Neural progenitor cell (in vitro differentiated cells): Measurements from ENCODE around the gene MATN4.

ENCODE experiments used
- CTCF ChIP-seq: fragments of 200-600 bp; sonication (generic); IDR thresholded peaks from 2 replicates; pipeline ENCODE4 v1.5.1; 2017; ENCODE audit warnings: antibody characterized with exemption, mild to moderate bottlenecking
- EZH2 ChIP-seq: fragments of 200-600 bp; sonication (generic); IDR thresholded peaks from 2 replicates; pipeline ENCODE4 v1.6.1; 2017; ENCODE audit warnings: antibody characterized with exemption, mild to moderate bottlenecking, moderate library complexity
- EZH2phosphoT487 ChIP-seq: fragments of 200-600 bp; sonication (generic); IDR thresholded peaks from 2 replicates; pipeline ENCODE4 v1.6.1; 2017; ENCODE audit warnings: antibody characterized with exemption

DNA sequence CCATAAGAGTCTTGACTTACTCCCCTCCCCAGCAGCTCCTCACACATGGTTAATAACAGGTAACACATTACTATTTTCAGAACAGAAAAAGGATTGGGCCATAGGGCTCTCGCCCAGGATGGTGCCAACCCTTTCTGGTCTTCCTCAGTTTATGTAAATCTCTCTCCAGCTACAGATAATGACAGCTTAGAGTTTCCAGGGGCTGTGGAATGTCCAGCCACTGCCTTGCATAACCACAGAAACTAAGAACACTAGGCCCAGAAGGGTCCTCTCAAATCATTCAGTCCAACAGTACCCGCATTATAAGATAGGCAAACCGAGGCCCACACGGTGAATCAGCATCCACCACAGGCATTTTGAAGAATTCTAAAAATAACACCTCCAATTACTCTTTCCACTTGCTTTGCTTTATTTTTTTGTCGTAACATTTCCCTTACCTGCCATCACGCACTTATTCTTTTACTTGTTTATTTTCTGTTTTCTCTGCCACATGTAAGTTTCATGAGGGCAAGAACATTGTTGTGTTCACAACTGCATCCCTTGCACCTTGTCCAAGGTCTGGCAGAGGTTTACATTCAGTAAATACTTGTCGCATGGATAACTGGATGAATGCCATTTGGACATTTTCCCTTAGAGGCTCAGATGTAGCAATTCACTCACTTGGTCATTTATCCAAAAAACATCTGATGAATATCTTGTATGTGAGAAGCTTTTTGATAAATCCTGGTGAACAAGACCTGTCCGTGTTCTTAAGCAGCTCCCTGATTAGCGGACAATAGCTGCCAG is 46.5 kb upstream of the MATN4 start:
- TF ChIP-seq EZH2 (no peak), CTCF (no peak), EZH2phosphoT487 (no peak)
